Regular cardiac myocyte (primary cell): ENCODE data around the gene FEM1A. TPM values are rescaled to one million over a fixed set of nuclear protein-coding genes. Genes with fewer than 3 reads are reported as not detected.

ENCODE experiments used
- total RNA-seq: library from RNA; depleted of rRNA; stranded (reverse); fragments of >200 nt; gene quantifications from 2 replicates; pipeline ENCODE4 v1.2.3, GENCODE V29; 2014

Gene FEM1A
- total RNA-seq, result 9.9 and 17.8 TPM in 2 replicates

GRCh38 chr19:4791183-4792018 is at the start of gene FEM1A:
FEM1A (plus strand) TSS chr19:4791734; CDS start chr19:4791855, 121 bp downstream.

GRCh38 chr19:4831304-4831978 is 39.9 kb downstream of the FEM1A start, which contains the start of gene TICAM1:
TICAM1 (minus strand) TSS chr19:4831712; CDS start chr19:4818377, 13,335 bp downstream.

Other genes starting within 250 kb of the FEM1A start
- 0.56 and 0.58 TPM in 2 replicates for gene SEMA6B, start 232.1 kb upstream of the FEM1A start, total RNA-seq
- 2.8 and 5.0 TPM in 2 replicates for gene TNFAIP8L1, start 152.2 kb upstream of the FEM1A start, total RNA-seq
- 212 and 239 TPM in 2 replicates for gene MYDGF, start 121.4 kb upstream of the FEM1A start, total RNA-seq
- gene DPP9, start 67.9 kb upstream of the FEM1A start, total RNA-seq, result 23.4 and 51.2 TPM in 2 replicates
- 1.9 and 2.3 TPM in 2 replicates for gene TICAM1, start 40.0 kb downstream of the FEM1A start, total RNA-seq
- gene PLIN3, start 75.9 kb downstream of the FEM1A start, total RNA-seq, result 254 and 430 TPM in 2 replicates
- gene ARRDC5, start 111.2 kb downstream of the FEM1A start, total RNA-seq, result under 0.01 TPM in 1 of 2 replicates, not detected in the other
- 7.0 and 175 TPM in 2 replicates for gene UHRF1, start 117.8 kb downstream of the FEM1A start, total RNA-seq
- gene KDM4B, start 177.4 kb downstream of the FEM1A start, total RNA-seq, result 16.1 and 18.4 TPM in 2 replicates